Keratinocyte (primary cell): ENCODE data around the gene ING4.

Experiments
- CTCF ChIP-seq, 3 experiments: IDR thresholded peaks in 1 of 3; conservative IDR thresholded peaks in 1 of 3; optimal IDR thresholded peaks in 1 of 3; 2 replicates in 2 of 3; 3 replicates in 1 of 3; pipeline versions ENCODE3 to v1.5.1; 2011; ENCODE audit warnings: low read length in 3 of 3, mild to moderate bottlenecking in 3 of 3, moderate library complexity in 2 of 3, control low read depth in 1 of 3, inconsistent platforms in 1 of 3; ENCODE audit not compliant: insufficient read depth in 2 of 3; ENCODE audit errors: extremely low read depth in 1 of 3
- EZH2 ChIP-seq: IDR thresholded peaks from one replicate; pipeline ENCODE4 v1.6.1; 2012; ENCODE audit warnings: inconsistent platforms, mild to moderate bottlenecking, low read length, moderate library complexity

GRCh38 chr12:6602526-6602925 is 60.4 kb downstream of the ING4 start:
- TF ChIP-seq CTCF (optimal IDR thresholded peaks at IDR 0.05 in 1 of 3, IDR thresholded peaks at IDR 0.05 in 1 of 3, conservative IDR thresholded peaks at IDR 0.05 in 1 of 3; ENCODE audit: extremely low read depth in 1 of 3, insufficient read depth in 2 of 3, low read length in 3 of 3) (no peak), EZH2 (no peak)
